Astrocyte (in vitro differentiated cells and primary cell): Measurements from ENCODE around the gene TUBG2.

Experiments
- EZH2 ChIP-seq: IDR thresholded peaks from 2 replicates; pipeline ENCODE4 v1.6.1; 2012; ENCODE audit warnings: mild to moderate bottlenecking, low read length, inconsistent platforms; ENCODE audit not compliant: insufficient read depth
- TF ChIP-seq, protein P1 (sequence below): IDR thresholded peaks from 2 replicates; pipeline ENCODE4 v1.5.1; 2011; ENCODE audit warnings: low read depth, mild to moderate bottlenecking, inconsistent platforms, low read length, moderate library complexity; ENCODE audit not compliant: insufficient read depth

DNA sequence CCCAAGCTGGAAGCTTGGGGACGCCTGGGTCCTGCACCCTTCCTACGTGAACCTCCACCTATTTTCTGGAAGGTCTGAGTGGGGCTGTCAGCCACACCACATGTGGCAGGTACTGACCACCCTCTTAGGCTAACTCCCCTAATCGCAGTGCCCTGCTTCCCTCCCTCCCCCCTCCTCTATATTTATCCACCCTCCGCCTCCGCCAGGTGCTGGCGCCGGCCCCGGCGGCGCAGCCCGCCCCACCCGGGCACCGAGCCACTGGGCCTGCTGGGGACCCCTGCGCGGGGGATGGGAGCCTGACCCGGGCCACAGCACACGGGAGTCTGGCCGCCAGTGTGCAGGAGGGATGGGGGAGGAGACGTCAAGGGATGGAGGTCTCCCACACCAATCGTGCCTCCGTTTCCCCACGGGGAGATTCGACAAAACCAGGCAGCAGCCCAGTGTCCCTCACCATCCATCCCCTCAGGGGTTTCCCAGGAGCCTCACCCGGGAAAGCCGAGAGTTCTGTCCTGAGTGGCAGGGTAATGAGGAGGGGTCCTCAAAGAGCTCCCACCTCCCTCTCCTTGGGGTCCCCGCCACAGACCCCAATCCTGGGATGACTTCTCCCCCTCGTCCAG is 16.4 kb downstream of the TUBG2 start:
- TF ChIP-seq, protein P1, sequence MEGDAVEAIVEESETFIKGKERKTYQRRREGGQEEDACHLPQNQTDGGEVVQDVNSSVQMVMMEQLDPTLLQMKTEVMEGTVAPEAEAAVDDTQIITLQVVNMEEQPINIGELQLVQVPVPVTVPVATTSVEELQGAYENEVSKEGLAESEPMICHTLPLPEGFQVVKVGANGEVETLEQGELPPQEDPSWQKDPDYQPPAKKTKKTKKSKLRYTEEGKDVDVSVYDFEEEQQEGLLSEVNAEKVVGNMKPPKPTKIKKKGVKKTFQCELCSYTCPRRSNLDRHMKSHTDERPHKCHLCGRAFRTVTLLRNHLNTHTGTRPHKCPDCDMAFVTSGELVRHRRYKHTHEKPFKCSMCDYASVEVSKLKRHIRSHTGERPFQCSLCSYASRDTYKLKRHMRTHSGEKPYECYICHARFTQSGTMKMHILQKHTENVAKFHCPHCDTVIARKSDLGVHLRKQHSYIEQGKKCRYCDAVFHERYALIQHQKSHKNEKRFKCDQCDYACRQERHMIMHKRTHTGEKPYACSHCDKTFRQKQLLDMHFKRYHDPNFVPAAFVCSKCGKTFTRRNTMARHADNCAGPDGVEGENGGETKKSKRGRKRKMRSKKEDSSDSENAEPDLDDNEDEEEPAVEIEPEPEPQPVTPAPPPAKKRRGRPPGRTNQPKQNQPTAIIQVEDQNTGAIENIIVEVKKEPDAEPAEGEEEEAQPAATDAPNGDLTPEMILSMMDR = no peak
- no peak for TF ChIP-seq EZH2
